Measurements from ENCODE around the gene PDE9A. TPM values are rescaled to one million over a fixed set of nuclear protein-coding genes. Genes with fewer than 3 reads are reported as not detected.

Gene PDE9A
- total RNA-seq, 4 donors from 2014 or later = 92.4 to 478 (median 444) TPM

DNA sequence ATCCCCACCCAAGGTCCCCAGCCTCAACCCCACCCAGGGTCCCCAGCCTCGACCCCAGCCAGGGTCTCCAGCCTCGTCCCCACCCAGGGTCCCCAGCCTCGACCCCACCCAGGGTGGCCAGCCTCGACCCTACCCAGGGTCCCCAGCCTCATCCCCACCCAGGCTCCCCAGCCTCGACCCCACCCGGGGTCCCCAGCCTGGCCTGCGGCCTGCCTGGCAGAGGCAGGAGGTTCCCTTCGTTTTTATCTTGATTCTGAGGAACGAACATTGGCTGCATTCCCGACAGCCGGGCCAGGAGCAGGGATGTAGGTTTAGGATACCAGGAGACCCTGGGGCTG is 3.4 kb upstream of the PDE9A start:
- no peaks in the 10 kb centered on the region for H3K9me3 ChIP-seq
- no peaks in the 10 kb centered on the region for H3K27me3 ChIP-seq
- peaks cover 0 to 41% (median 12%) of the 10 kb centered on the region in 4 donors for H3K4me1 ChIP-seq
- DNase-seq = peak in 1 of 3 donors; percentile 41
- H3K36me3 ChIP-seq = no peaks in the 10 kb centered on the region
- TF ChIP-seq, protein P1, sequence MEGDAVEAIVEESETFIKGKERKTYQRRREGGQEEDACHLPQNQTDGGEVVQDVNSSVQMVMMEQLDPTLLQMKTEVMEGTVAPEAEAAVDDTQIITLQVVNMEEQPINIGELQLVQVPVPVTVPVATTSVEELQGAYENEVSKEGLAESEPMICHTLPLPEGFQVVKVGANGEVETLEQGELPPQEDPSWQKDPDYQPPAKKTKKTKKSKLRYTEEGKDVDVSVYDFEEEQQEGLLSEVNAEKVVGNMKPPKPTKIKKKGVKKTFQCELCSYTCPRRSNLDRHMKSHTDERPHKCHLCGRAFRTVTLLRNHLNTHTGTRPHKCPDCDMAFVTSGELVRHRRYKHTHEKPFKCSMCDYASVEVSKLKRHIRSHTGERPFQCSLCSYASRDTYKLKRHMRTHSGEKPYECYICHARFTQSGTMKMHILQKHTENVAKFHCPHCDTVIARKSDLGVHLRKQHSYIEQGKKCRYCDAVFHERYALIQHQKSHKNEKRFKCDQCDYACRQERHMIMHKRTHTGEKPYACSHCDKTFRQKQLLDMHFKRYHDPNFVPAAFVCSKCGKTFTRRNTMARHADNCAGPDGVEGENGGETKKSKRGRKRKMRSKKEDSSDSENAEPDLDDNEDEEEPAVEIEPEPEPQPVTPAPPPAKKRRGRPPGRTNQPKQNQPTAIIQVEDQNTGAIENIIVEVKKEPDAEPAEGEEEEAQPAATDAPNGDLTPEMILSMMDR (IDR thresholded peaks at IDR 0.05) = no peak
- TF ChIP-seq POLR2A (IDR thresholded peaks at IDR 0.05) = no peak
- no peak overlapping the region for H3K27ac ChIP-seq
- no peak overlapping the region for H3K4me3 ChIP-seq

DNA sequence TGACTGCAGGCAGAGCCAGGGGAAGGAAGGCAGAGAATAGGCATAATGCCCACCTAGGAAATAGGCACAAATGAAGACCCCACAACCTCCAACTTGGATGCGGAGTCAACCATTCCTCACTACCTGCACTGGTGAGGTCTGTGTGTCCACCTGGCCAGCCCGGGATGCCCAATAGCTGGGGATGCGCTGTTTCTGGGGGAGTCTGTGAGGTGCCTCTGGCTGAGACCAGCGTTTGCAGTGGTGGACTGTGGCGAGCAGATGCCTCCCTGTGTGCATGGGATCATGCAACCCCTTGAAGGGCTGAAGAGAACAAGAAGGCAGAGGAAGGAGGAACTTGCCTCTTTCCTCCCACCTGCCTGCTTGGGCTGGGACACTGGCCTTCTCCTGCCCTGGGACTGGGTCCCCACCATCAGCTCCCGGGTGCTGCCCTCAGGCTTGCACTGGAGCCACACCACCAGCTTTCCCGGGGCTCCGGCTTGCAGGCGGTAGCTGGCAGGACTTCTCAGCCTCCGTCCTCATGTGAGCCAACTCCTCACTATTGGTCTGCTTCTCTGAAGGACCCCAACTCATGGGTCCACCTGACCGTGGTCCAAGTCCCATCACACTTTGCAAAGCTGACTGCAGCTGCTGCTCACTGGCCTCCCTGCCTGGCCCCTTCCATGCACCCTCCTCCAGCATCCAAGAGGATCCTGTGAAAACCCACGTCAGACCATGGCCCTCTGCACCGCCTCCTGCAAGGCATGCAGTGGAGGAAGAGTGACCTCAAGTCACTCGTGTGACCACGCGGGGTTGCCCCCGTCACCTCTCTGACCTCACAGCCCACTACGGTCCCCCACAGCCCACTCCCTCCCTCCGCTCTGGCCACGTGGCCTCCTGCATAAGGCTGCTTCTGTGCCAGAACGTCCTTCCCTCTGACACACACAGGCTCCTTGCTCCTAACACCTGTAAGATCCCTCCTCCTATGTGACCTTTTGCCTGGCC is 2.7 kb upstream of the PDE9A start:
- DNase-seq = peak in 1 of 3 donors; percentile 46
- Histone ChIP-seq H3K27me3 (no peaks in the 10 kb centered on the region), H3K36me3 (no peaks in the 10 kb centered on the region), H3K4me1 (peaks cover 0 to 48% (median 13%) of the 10 kb centered on the region in 4 donors), H3K27ac (no peak overlapping the region), H3K9me3 (no peaks in the 10 kb centered on the region), H3K4me3 (no peak overlapping the region)
- no peak for TF ChIP-seq POLR2A (IDR thresholded peaks at IDR 0.05)
- TF ChIP-seq, protein P1 (IDR thresholded peaks at IDR 0.05) = no peak

- Histone ChIP-seq H3K27ac (peak overlapping the region in 2 of 4 donors; percentile 71 to 88), H3K9me3 (no peaks in the 10 kb centered on the region), H3K4me1 (peaks cover 0 to 54% (median 15%) of the 10 kb centered on the region in 4 donors), H3K4me3 (no peak overlapping the region), H3K27me3 (no peaks in the 10 kb centered on the region), H3K36me3 (no peaks in the 10 kb centered on the region)
- TF ChIP-seq POLR2A (IDR thresholded peaks at IDR 0.05) = peak in 1 of 2 donors; percentile 16
- TF ChIP-seq, protein P1 (IDR thresholded peaks at IDR 0.05) = no peak
- DNase-seq = peak in 2 of 3 donors; percentile 64 to 79
Measured at GRCh38 chr21:42651515-42652401, 1.7 kb upstream of the PDE9A start.

- no peaks in the 10 kb centered on the region for H3K27me3 ChIP-seq
- peak in 1 of 3 donors; percentile 59 for DNase-seq
- H3K9me3 ChIP-seq = no peaks in the 10 kb centered on the region
- H3K36me3 ChIP-seq = no peaks in the 10 kb centered on the region
- TF ChIP-seq, protein P1 (IDR thresholded peaks at IDR 0.05) = peak in 5 of 6 experiments; percentile 6 to 37 (median 34)
- no peak for TF ChIP-seq POLR2A (IDR thresholded peaks at IDR 0.05)
- H3K4me3 ChIP-seq = peak overlapping the region; percentile 47 to 77 (median 58)
- H3K4me1 ChIP-seq = peaks cover 0 to 54% (median 16%) of the 10 kb centered on the region in 4 donors
- H3K27ac ChIP-seq = peak overlapping the region in 3 of 4 donors; percentile 58 to 88 (median 71)
Measured at GRCh38 chr21:42652527-42653230, 742 bp upstream of the PDE9A start.
